Esophagus muscularis mucosa (tissue), 3 donors: Measurements from ENCODE around the gene CST8.

Experiments used
- POLR2AphosphoS5 ChIP-seq, 2 donors: sonication (generic); formaldehyde crosslinking; IDR thresholded peaks; one replicate each; pipeline ENCODE4 v1.6.1; 2017; ENCODE audit warnings: antibody characterized with exemption in 2 of 2
- TF ChIP-seq, protein P1 (sequence below), 3 experiments: fragments of 200-600 bp in 2 of 3; fragments of 450-650 bp in 1 of 3; sonication (generic) in 2 of 3; IDR thresholded peaks; one replicate each; pipeline ENCODE4 v1.5.1; 2017 to 2019; ENCODE audit warnings: antibody characterized with exemption in 3 of 3, mild to moderate bottlenecking in 2 of 3, moderate library complexity in 1 of 3

DNA sequence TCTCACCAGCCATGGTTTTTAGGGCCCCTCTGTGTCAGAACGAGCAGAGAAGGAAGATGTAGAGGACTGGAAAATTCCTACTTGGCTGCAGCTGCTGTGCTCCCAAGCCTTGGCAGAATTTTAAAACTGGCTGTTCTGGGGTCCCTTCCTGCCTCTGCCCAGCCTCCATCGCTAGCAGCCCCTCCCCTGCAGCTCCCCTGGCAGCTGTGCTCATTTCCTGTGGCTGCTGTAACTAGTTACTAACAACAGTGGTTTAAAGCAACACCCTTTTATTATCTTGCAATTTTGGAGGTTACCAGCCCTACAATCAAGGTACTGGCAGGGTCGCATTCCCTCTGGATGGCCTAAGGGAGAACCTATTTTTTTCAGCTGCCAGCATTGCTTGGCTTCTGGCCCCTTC, 34.5 kb upstream of the CST8 start:
- TF ChIP-seq, protein P1, sequence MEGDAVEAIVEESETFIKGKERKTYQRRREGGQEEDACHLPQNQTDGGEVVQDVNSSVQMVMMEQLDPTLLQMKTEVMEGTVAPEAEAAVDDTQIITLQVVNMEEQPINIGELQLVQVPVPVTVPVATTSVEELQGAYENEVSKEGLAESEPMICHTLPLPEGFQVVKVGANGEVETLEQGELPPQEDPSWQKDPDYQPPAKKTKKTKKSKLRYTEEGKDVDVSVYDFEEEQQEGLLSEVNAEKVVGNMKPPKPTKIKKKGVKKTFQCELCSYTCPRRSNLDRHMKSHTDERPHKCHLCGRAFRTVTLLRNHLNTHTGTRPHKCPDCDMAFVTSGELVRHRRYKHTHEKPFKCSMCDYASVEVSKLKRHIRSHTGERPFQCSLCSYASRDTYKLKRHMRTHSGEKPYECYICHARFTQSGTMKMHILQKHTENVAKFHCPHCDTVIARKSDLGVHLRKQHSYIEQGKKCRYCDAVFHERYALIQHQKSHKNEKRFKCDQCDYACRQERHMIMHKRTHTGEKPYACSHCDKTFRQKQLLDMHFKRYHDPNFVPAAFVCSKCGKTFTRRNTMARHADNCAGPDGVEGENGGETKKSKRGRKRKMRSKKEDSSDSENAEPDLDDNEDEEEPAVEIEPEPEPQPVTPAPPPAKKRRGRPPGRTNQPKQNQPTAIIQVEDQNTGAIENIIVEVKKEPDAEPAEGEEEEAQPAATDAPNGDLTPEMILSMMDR (IDR thresholded peaks at IDR 0.05): no peak
- no peak for TF ChIP-seq POLR2AphosphoS5 (IDR thresholded peaks at IDR 0.05)
